H1 (cell line): ENCODE results near the gene PRKCZ. TPM values are rescaled to one million over a fixed set of nuclear protein-coding genes. Genes with fewer than 3 reads are reported as not detected.

Experiments
- MAFK ChIP-seq: IDR thresholded peaks from 2 replicates; pipeline ENCODE4 v1.6.1; 2012; ENCODE audit warnings: low read depth, mild to moderate bottlenecking, improper control_type of control experiment, low read length
- polyA plus RNA-seq, 7 experiments: library from polyadenylated mRNA; depleted of rRNA in 3 of 7; stranded (reverse) in 5 of 7; unstranded in 2 of 7; fragments of >200 nt in 5 of 7; fragments of 200-250 nt in 2 of 7; gene quantifications; 1 replicate in 5 of 7; 2 replicates in 1 of 7; 4 replicates in 1 of 7; pipeline versions ENCODE4 v1.2.1 to v1.2.3, GENCODE V29; 2011 to 2013; ENCODE audit warnings: missing spikeins in 2 of 7, mixed read lengths in 2 of 7
- total RNA-seq: library from RNA; stranded (reverse); fragmentation: NEBNext Ultra II Directional; extraction: Animal tissue kit (Norgen Biotek cat#: 25700); gene quantifications from 2 replicates; pipeline ENCODE4 v1.2.1, GENCODE V29; 2021

PRKCZ gene
- total and polyA plus RNA-seq, 2 of the 8 experiments (the other 6 are each of a cell fraction or from before 2014, with no cell fraction given) = 37.4 to 45.1 TPM

GRCh38 chr1:2187619-2188018, 137.4 kb downstream of the PRKCZ start (continued):
- no peak for TF ChIP-seq MAFK
- TF ChIP-seq, all 59 proteins: peak for 0
